Colonic mucosa (tissue), 4 donors: ENCODE data around the gene CELF6. TPM values are rescaled to one million over a fixed set of nuclear protein-coding genes. Genes with fewer than 3 reads are reported as not detected.

ENCODE experiments used
- DNase-seq: peaks from one replicate; pipeline ENCODE4 v3.0.0-alpha.2; 2020
- H3K27ac ChIP-seq: fragments of 200-600 bp; one replicate; pipeline ENCODE4 v1.8.0; 2021
- H3K27me3 ChIP-seq: fragments of 200-600 bp; one replicate; pipeline ENCODE4 v1.8.0; 2021
- H3K36me3 ChIP-seq: fragments of 200-600 bp; one replicate; pipeline ENCODE4 v1.8.0; 2021
- H3K4me1 ChIP-seq: fragments of 200-600 bp; one replicate; pipeline ENCODE4 v1.8.0; 2021; ENCODE audit warnings: mild to moderate bottlenecking
- H3K4me3 ChIP-seq: fragments of 200-600 bp; one replicate; pipeline ENCODE4 v1.8.0; 2021
- H3K9ac ChIP-seq, 2 donors: one replicate each; pipeline ENCODE4 v1.7.0; 2013; ENCODE audit warnings: control low read depth in 2 of 2, low read depth in 2 of 2, low read length in 2 of 2
- H3K9me3 ChIP-seq: fragments of 200-600 bp; one replicate; pipeline ENCODE4 v1.8.0; 2021
- intact Hi-C: fragments of 100-400 bp; cut with DNase I; formaldehyde crosslinking; loops from one replicate; pipeline ENCODE4 v1.14.1; 2022
- total RNA-seq, 2 donors: library from RNA; stranded (reverse); fragmentation: NEBNext Ultra II Directional in 1 of 2; extraction: Animal tissue kit (Norgen Biotek cat#: 25700) in 1 of 2; gene quantifications; one replicate each; pipeline ENCODE4 v1.2.1, GENCODE V29; 2021
- TF ChIP-seq, protein P1 (sequence below): fragments of 200-600 bp; IDR thresholded peaks from one replicate; pipeline ENCODE4 v1.8.0; 2022; ENCODE audit warnings: antibody characterized with exemption, mild to moderate bottlenecking
- donor health status: healthy.
- donor health status: DM: no; HTN: no; CAD: no.
- donor health status: DM: no; HTN: no; CAD: no.

Gene CELF6
- total RNA-seq, 2 donors from 2014 or later: 0.74 to 0.93 TPM

DNA sequence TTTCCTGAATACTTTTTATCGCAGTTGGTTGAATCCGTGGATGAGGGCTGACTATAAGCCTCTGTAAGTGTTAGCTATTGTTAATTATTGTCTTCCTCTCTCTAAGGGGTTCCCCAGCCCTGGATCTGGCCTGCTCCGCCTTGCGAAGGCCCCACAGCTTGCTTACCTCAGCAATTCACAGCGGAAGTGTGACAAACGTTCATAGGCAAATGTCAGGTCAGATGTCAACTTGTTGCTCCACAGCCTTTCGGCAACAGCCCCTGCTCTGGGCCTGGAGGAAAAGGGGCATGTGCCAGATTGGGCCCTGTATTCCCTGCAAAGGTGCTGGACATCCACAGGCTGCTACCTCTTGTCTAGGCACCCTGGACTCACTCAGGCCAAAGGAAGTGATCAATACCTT lies 25.3 kb upstream of the CELF6 start:
- TF ChIP-seq, protein P1, sequence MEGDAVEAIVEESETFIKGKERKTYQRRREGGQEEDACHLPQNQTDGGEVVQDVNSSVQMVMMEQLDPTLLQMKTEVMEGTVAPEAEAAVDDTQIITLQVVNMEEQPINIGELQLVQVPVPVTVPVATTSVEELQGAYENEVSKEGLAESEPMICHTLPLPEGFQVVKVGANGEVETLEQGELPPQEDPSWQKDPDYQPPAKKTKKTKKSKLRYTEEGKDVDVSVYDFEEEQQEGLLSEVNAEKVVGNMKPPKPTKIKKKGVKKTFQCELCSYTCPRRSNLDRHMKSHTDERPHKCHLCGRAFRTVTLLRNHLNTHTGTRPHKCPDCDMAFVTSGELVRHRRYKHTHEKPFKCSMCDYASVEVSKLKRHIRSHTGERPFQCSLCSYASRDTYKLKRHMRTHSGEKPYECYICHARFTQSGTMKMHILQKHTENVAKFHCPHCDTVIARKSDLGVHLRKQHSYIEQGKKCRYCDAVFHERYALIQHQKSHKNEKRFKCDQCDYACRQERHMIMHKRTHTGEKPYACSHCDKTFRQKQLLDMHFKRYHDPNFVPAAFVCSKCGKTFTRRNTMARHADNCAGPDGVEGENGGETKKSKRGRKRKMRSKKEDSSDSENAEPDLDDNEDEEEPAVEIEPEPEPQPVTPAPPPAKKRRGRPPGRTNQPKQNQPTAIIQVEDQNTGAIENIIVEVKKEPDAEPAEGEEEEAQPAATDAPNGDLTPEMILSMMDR: no peak
- Histone ChIP-seq H3K9me3 (no peaks in the 10 kb centered on the region), H3K4me1 (no peaks in the 10 kb centered on the region), H3K27me3 (no peaks in the 10 kb centered on the region), H3K4me3 (no peak overlapping the region), H3K36me3 (no peaks in the 10 kb centered on the region), H3K27ac (no peak overlapping the region), H3K9ac (no peak overlapping the region)
- intact Hi-C loops: no loop called here
- no peak for DNase-seq

- no peaks in the 10 kb centered on the region for H3K36me3 ChIP-seq
- intact Hi-C loops: no loop called here
- H3K4me3 ChIP-seq: no peak overlapping the region
- TF ChIP-seq, protein P1: no peak
- no peaks in the 10 kb centered on the region for H3K27me3 ChIP-seq
- no peaks in the 10 kb centered on the region for H3K4me1 ChIP-seq
- no peak for DNase-seq
- no peak overlapping the region for H3K9ac ChIP-seq
- H3K9me3 ChIP-seq: no peaks in the 10 kb centered on the region
- no peak overlapping the region for H3K27ac ChIP-seq
Observed at GRCh38 chr15:72344602-72345001, 24.6 kb upstream of the CELF6 start.

GRCh38 chr15:72342385-72342784 lies 22.4 kb upstream of the CELF6 start:
- no peaks in the 10 kb centered on the region for H3K27me3 ChIP-seq
- intact Hi-C loops: no loop called here
- H3K36me3 ChIP-seq: no peaks in the 10 kb centered on the region
- H3K4me1 ChIP-seq: no peaks in the 10 kb centered on the region
- no peak overlapping the region for H3K9ac ChIP-seq
- no peaks in the 10 kb centered on the region for H3K9me3 ChIP-seq
- DNase-seq: no peak
- H3K27ac ChIP-seq: no peak overlapping the region
- TF ChIP-seq, protein P1: no peak
- no peak overlapping the region for H3K4me3 ChIP-seq

- H3K9me3 ChIP-seq: no peaks in the 10 kb centered on the region
- no peak overlapping the region for H3K9ac ChIP-seq
- no peak overlapping the region for H3K4me3 ChIP-seq
- no peak for DNase-seq
- no peaks in the 10 kb centered on the region for H3K4me1 ChIP-seq
- no peaks in the 10 kb centered on the region for H3K27me3 ChIP-seq
- TF ChIP-seq, protein P1: no peak
- intact Hi-C loops: no loop called here
- no peaks in the 10 kb centered on the region for H3K36me3 ChIP-seq
- H3K27ac ChIP-seq: no peak overlapping the region
Observed at GRCh38 chr15:72341361-72341760, 21.4 kb upstream of the CELF6 start.

DNA sequence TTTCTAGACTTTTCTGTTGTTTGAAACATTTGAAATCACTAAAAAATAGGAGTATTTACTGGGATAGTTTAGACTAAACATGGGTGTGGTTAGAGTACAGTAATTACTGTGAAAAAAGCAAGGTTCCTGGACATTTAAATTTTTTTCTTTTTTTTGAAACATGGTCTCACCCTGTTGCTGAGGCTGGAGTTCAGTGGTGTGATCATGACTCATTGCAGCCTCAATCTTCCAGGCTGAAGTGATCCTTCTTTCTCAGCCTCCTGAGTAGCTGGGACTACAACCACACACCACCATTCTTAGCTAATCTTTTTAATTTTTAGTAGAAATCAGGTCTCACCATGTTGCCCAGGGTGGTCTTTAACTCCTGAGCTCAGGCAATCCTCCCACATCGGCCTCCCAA lies 20.4 kb upstream of the CELF6 start:
- Histone ChIP-seq H3K36me3 (no peaks in the 10 kb centered on the region), H3K9ac (no peak overlapping the region), H3K27ac (no peak overlapping the region)

More for the DNA sequence above, 20.4 kb upstream of the CELF6 start:
- Histone ChIP-seq H3K4me3 (no peak overlapping the region), H3K27me3 (no peaks in the 10 kb centered on the region), H3K9me3 (no peaks in the 10 kb centered on the region), H3K4me1 (no peaks in the 10 kb centered on the region)
- TF ChIP-seq, protein P1: no peak
- DNase-seq: no peak
- intact Hi-C loops: no loop called here
